Vagina (tissue), 2 donors: ENCODE data around the gene PYDC1. TPM values are rescaled to one million over a fixed set of nuclear protein-coding genes. Genes with fewer than 3 reads are reported as not detected.

ENCODE experiments used
- DNase-seq, 2 donors: peaks; one replicate each; pipeline ENCODE4 v3.0.0-alpha.2; 2017; ENCODE audit errors: extremely low spot score in 2 of 2
- H3K27ac ChIP-seq: fragments of 200-600 bp; sonication (generic); one replicate; pipeline ENCODE4 v1.5.1; 2019
- H3K27me3 ChIP-seq: fragments of 200-600 bp; sonication (generic); one replicate; pipeline ENCODE4 v1.5.1; 2019
- H3K36me3 ChIP-seq, 2 donors: fragments of 200-600 bp; sonication (generic); one replicate each; pipeline ENCODE4 v1.5.1; 2017 to 2019
- H3K4me1 ChIP-seq: fragments of 200-600 bp; sonication (generic); one replicate; pipeline ENCODE4 v1.5.1; 2019
- H3K4me3 ChIP-seq, 2 donors: fragments of 200-600 bp; sonication (generic); 1 replicate in 1 of 2; 2 replicates in 1 of 2; pipeline ENCODE4 v1.5.1; 2016 to 2019
- H3K9me3 ChIP-seq: fragments of 200-600 bp; sonication (generic); one replicate; pipeline ENCODE4 v1.5.1; 2019
- CTCF ChIP-seq, 3 experiments: fragments of 450-650 bp in 2 of 3; fragments of 200-600 bp in 1 of 3; sonication (generic) in 1 of 3; IDR thresholded peaks; one replicate each; pipeline ENCODE4 v1.5.1; 2017 to 2019; ENCODE audit warnings: antibody characterized with exemption in 3 of 3, mild to moderate bottlenecking in 2 of 3, moderate library complexity in 2 of 3
- POLR2A ChIP-seq, 2 donors: fragments of 450-650 bp; IDR thresholded peaks; one replicate each; pipeline ENCODE4 v1.6.1; 2017; ENCODE audit warnings: antibody characterized with exemption in 2 of 2, mild to moderate bottlenecking in 2 of 2, moderate library complexity in 2 of 2
- POLR2AphosphoS5 ChIP-seq, 2 donors: sonication (generic); formaldehyde crosslinking; IDR thresholded peaks; one replicate each; pipeline ENCODE4 v1.9.0; 2017; ENCODE audit warnings: antibody characterized with exemption in 2 of 2, mild to moderate bottlenecking in 2 of 2, low read depth in 1 of 2; ENCODE audit not compliant: insufficient read depth in 1 of 2
- intact Hi-C: fragments of 100-400 bp; cut with DNase I; formaldehyde crosslinking; loops from one replicate; pipeline ENCODE4 v1.15.1; 2023
- total RNA-seq: library from RNA; depleted of rRNA; stranded (reverse); fragments of >200 nt; gene quantifications from one replicate; pipeline ENCODE4 v1.2.3, GENCODE V29; 2016

The PYDC1 gene
- total RNA-seq, 1 donor from 2014 or later, result not detected

- no peak for DNase-seq
- intact Hi-C loops, result no loop called here
- no peak overlapping the region for H3K27ac ChIP-seq
- no peak for TF ChIP-seq CTCF (IDR thresholded peaks at IDR 0.05)
- TF ChIP-seq POLR2A (IDR thresholded peaks at IDR 0.05), result no peak
- no peak for TF ChIP-seq POLR2AphosphoS5 (IDR thresholded peaks at IDR 0.05; ENCODE audit: insufficient read depth in 1 of 2, low read depth in 1 of 2)
- no peaks in the 10 kb centered on the region for H3K36me3 ChIP-seq
- no peak overlapping the region for H3K4me3 ChIP-seq
- H3K9me3 ChIP-seq, result no peaks in the 10 kb centered on the region
- no peaks in the 10 kb centered on the region for H3K27me3 ChIP-seq
- peaks cover 6% of the 10 kb centered on the region for H3K4me1 ChIP-seq
Measured at GRCh38 chr16:31229501-31229900, 12.6 kb upstream of the PYDC1 start.

GRCh38 chr16:31228206-31228605 is 11.3 kb upstream of the PYDC1 start:
- no peak for DNase-seq
- Histone ChIP-seq H3K27ac (no peak overlapping the region), H3K4me1 (peaks cover 6% of the 10 kb centered on the region), H3K36me3 (no peaks in the 10 kb centered on the region), H3K9me3 (no peaks in the 10 kb centered on the region), H3K4me3 (no peak overlapping the region), H3K27me3 (no peaks in the 10 kb centered on the region)
- no peak for TF ChIP-seq POLR2A (IDR thresholded peaks at IDR 0.05)
- no peak for TF ChIP-seq CTCF (IDR thresholded peaks at IDR 0.05)
- no peak for TF ChIP-seq POLR2AphosphoS5 (IDR thresholded peaks at IDR 0.05; ENCODE audit: insufficient read depth in 1 of 2, low read depth in 1 of 2)
- intact Hi-C loops, result no loop called here

GRCh38 chr16:31225193-31225592 is 8.3 kb upstream of the PYDC1 start:
- H3K36me3 ChIP-seq, result no peaks in the 10 kb centered on the region
- no peak overlapping the region for H3K4me3 ChIP-seq
- no peaks in the 10 kb centered on the region for H3K9me3 ChIP-seq
- H3K27ac ChIP-seq, result no peak overlapping the region
- intact Hi-C loops, result no loop called here
- TF ChIP-seq CTCF (IDR thresholded peaks at IDR 0.05), result no peak
- no peaks in the 10 kb centered on the region for H3K27me3 ChIP-seq
- peaks cover 6% of the 10 kb centered on the region for H3K4me1 ChIP-seq
- no peak for DNase-seq

GRCh38 chr16:31224092-31224955 is 7.4 kb upstream of the PYDC1 start:
- intact Hi-C loops, result no loop called here
- TF ChIP-seq CTCF (IDR thresholded peaks at IDR 0.05) (no peak), POLR2A (IDR thresholded peaks at IDR 0.05) (no peak), POLR2AphosphoS5 (IDR thresholded peaks at IDR 0.05; ENCODE audit: insufficient read depth in 1 of 2, low read depth in 1 of 2) (no peak)
- Histone ChIP-seq H3K36me3 (no peaks in the 10 kb centered on the region), H3K27ac (no peak overlapping the region), H3K4me1 (peaks cover under 1% of the 10 kb centered on the region), H3K27me3 (no peaks in the 10 kb centered on the region), H3K9me3 (no peaks in the 10 kb centered on the region), H3K4me3 (no peak overlapping the region)
- no peak for DNase-seq

GRCh38 chr16:31223044-31223443 is 6.1 kb upstream of the PYDC1 start:
- no peaks in the 10 kb centered on the region for H3K27me3 ChIP-seq
- no peaks in the 10 kb centered on the region for H3K4me1 ChIP-seq
- DNase-seq, result no peak
- no peaks in the 10 kb centered on the region for H3K9me3 ChIP-seq
- H3K4me3 ChIP-seq, result no peak overlapping the region
- H3K27ac ChIP-seq, result no peak overlapping the region
- H3K36me3 ChIP-seq, result no peaks in the 10 kb centered on the region
- intact Hi-C loops, result no loop called here
- no peak for TF ChIP-seq CTCF (IDR thresholded peaks at IDR 0.05)
- TF ChIP-seq POLR2A (IDR thresholded peaks at IDR 0.05), result no peak
- no peak for TF ChIP-seq POLR2AphosphoS5 (IDR thresholded peaks at IDR 0.05; ENCODE audit: insufficient read depth in 1 of 2, low read depth in 1 of 2)
